Liver (tissue), 9 donors: ENCODE data around the gene TUB. TPM values are rescaled to one million over a fixed set of nuclear protein-coding genes. Genes with fewer than 3 reads are reported as not detected.

Experiments
- DNase-seq: peaks from one replicate; pipeline ENCODE4 v3.0.0-alpha.2; 2017; ENCODE audit warnings: low spot score
- H3K27ac ChIP-seq, 2 donors: one replicate each; pipeline ENCODE4 v1.7.0; 2013; ENCODE audit warnings: inconsistent platforms in 2 of 2, low read length in 2 of 2, control low read depth in 1 of 2, low read depth in 1 of 2, mild to moderate bottlenecking in 1 of 2
- H3K27me3 ChIP-seq, 4 donors: one replicate each; pipeline versions ENCODE4 v1.6.1 to v1.7.0; 2013; ENCODE audit warnings: low read length in 3 of 4, inconsistent platforms in 1 of 4, mild to moderate bottlenecking in 1 of 4, moderate library complexity in 1 of 4; ENCODE audit not compliant: control insufficient read depth in 4 of 4, insufficient read depth in 4 of 4
- H3K36me3 ChIP-seq, 4 donors: one replicate each; pipeline versions ENCODE4 v1.6.1 to v1.7.0; 2013; ENCODE audit warnings: low read length in 3 of 4, mild to moderate bottlenecking in 3 of 4, low read depth in 1 of 4, moderate library complexity in 1 of 4; ENCODE audit not compliant: control insufficient read depth in 4 of 4, insufficient read depth in 3 of 4
- H3K4me1 ChIP-seq, 4 donors: one replicate each; pipeline versions ENCODE4 v1.6.1 to v1.7.0; 2013; ENCODE audit warnings: low read length in 3 of 4, mild to moderate bottlenecking in 3 of 4, moderate library complexity in 1 of 4; ENCODE audit not compliant: control insufficient read depth in 4 of 4, insufficient read depth in 4 of 4
- H3K4me3 ChIP-seq, 3 donors: one replicate each; pipeline versions ENCODE4 v1.6.1 to v1.7.0; 2013; ENCODE audit warnings: low read length in 3 of 3, control low read depth in 1 of 3, low read depth in 1 of 3, mild to moderate bottlenecking in 1 of 3
- H3K9ac ChIP-seq, 2 donors: one replicate each; pipeline ENCODE4 v1.7.0; 2013; ENCODE audit warnings: low read length in 2 of 2, mild to moderate bottlenecking in 2 of 2, moderate library complexity in 2 of 2, control low read depth in 1 of 2, low read depth in 1 of 2
- H3K9me3 ChIP-seq, 4 donors: one replicate each; pipeline versions ENCODE4 v1.6.1 to v1.7.0; 2013; ENCODE audit warnings: low read length in 3 of 4; ENCODE audit not compliant: control insufficient read depth in 4 of 4
- EGR1 ChIP-seq, 2 donors: IDR thresholded peaks; 2 replicates each; pipeline ENCODE4 v1.6.1; 2016 to 2018; ENCODE audit warnings: antibody characterized with exemption in 2 of 2, low read depth in 2 of 2
- FOXA1 ChIP-seq: IDR thresholded peaks from 2 replicates; pipeline ENCODE4 v1.6.1; 2016; ENCODE audit warnings: antibody characterized with exemption
- FOXA2 ChIP-seq: IDR thresholded peaks from 2 replicates; pipeline ENCODE4 v1.6.1; 2016; ENCODE audit warnings: antibody characterized with exemption
- GABPA ChIP-seq, 2 donors: IDR thresholded peaks in 1 of 2; conservative IDR thresholded peaks in 1 of 2; 2 replicates each; pipeline ENCODE4 v1.6.1; 2016; ENCODE audit warnings: antibody characterized with exemption in 2 of 2, mild to moderate bottlenecking in 1 of 2, moderate library complexity in 1 of 2
- HNF4A ChIP-seq, 2 donors: conservative IDR thresholded peaks; 2 replicates each; pipeline ENCODE4 v1.6.1; 2016; ENCODE audit warnings: antibody characterized with exemption in 2 of 2, mild to moderate bottlenecking in 2 of 2
- HNF4G ChIP-seq: IDR thresholded peaks from 2 replicates; pipeline ENCODE4 v1.6.1; 2016; ENCODE audit warnings: antibody characterized with exemption
- JUND ChIP-seq, 2 donors: IDR thresholded peaks; 2 replicates each; pipeline ENCODE4 v1.6.1; 2016; ENCODE audit warnings: antibody characterized with exemption in 2 of 2
- NR2F2 ChIP-seq: IDR thresholded peaks from 2 replicates; pipeline ENCODE4 v1.6.1; 2016; ENCODE audit warnings: antibody characterized with exemption
- RAD21 ChIP-seq, 2 donors: IDR thresholded peaks; 2 replicates each; pipeline ENCODE4 v1.6.1; 2016; ENCODE audit warnings: antibody characterized with exemption in 2 of 2, mild to moderate bottlenecking in 2 of 2
- RXRA ChIP-seq, 2 donors: IDR thresholded peaks; 2 replicates each; pipeline ENCODE4 v1.6.1; 2017 to 2018; ENCODE audit warnings: antibody characterized with exemption in 2 of 2, mild to moderate bottlenecking in 1 of 2
- SP1 ChIP-seq: IDR thresholded peaks from 2 replicates; pipeline ENCODE4 v1.6.1; 2018; ENCODE audit warnings: antibody characterized with exemption, mild to moderate bottlenecking
- TAF1 ChIP-seq: conservative IDR thresholded peaks from 2 replicates; pipeline ENCODE4 v1.6.1; 2016; ENCODE audit warnings: antibody characterized with exemption, mild to moderate bottlenecking
- YY1 ChIP-seq: IDR thresholded peaks from 2 replicates; pipeline ENCODE4 v1.6.1; 2016; ENCODE audit warnings: antibody characterized with exemption, mild to moderate bottlenecking
- WGBS: extraction: QIAGEN DNeasy Blood & Tissue Kit; methylation state at CpG from one replicate; pipeline ENCODE4 v1.1.7; 2013; 5-methylcytosine and 5-hydroxymethylcytosine counted together
- polyA plus RNA-seq, 2 donors: library from polyadenylated mRNA; stranded (reverse) in 1 of 2; unstranded in 1 of 2; fragments of 200-250 nt in 1 of 2; fragments of >200 nt in 1 of 2; fragmentation: Nextera tagmentation in 1 of 2; extraction: Ambion mirVana in 1 of 2; gene quantifications; one replicate each; pipeline versions ENCODE4 v1.2.1 to v1.2.3, GENCODE V29; 2013 to 2015
- total RNA-seq, 2 donors: library from RNA; depleted of rRNA; stranded (reverse); fragments of >200 nt; gene quantifications; one replicate each; pipeline ENCODE4 v1.2.3, GENCODE V29; 2014
- TF ChIP-seq, protein P1 (sequence below): fragments of 150-350 bp; IDR thresholded peaks from 2 replicates; pipeline ENCODE4 v1.5.1; 2017; ENCODE audit warnings: improper control_type of control experiment, low read depth, low read length; ENCODE audit not compliant: missing input control
- TF ChIP-seq, protein P2 (sequence below): IDR thresholded peaks from 2 replicates; pipeline ENCODE4 v1.6.1; 2016; ENCODE audit warnings: antibody characterized with exemption
- TF ChIP-seq, protein P3 (sequence below): IDR thresholded peaks from 2 replicates; pipeline ENCODE4 v1.6.1; 2016; ENCODE audit warnings: antibody characterized with exemption, mild to moderate bottlenecking
- TF ChIP-seq, protein P4 (sequence below): IDR thresholded peaks from 2 replicates; pipeline ENCODE4 v1.6.1; 2016; ENCODE audit warnings: antibody characterized with exemption
- donor health status: healthy.
- donor health status: healthy.
- donor health status: healthy.
- donor health status: healthy.
- donor health status: healthy.

The TUB gene
- total and polyA plus RNA-seq, 4 donors = 0.15 to 1.3 (median 0.66) TPM

DNA sequence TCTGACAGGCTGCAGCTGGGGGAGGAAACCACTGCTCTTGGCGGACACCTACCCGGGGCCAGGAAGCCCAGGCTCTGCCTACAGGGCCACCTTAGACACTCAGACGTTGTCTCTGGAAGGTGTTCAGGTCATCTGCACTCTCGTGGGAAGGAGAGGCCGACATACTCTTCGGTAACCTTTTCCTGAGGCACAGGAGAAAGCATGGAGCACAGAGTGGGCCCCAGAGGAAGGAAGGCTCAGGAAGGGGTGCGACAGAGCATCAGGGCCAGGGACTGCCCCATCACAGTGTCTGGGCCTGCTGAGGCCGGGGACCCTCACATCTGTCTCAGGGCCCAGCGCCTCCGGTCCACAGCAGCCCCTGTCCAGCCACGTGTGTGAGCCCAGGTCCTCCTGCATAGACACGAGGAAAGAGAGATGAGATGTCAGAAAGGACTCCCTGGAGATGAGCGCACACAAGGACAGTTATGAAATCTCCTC, 18.2 kb upstream of the TUB start:
- WGBS = 87% methylated on average over 13 of the region's 13 CpGs
- no peak for DNase-seq
- no peak overlapping the region for H3K9ac ChIP-seq

DNA sequence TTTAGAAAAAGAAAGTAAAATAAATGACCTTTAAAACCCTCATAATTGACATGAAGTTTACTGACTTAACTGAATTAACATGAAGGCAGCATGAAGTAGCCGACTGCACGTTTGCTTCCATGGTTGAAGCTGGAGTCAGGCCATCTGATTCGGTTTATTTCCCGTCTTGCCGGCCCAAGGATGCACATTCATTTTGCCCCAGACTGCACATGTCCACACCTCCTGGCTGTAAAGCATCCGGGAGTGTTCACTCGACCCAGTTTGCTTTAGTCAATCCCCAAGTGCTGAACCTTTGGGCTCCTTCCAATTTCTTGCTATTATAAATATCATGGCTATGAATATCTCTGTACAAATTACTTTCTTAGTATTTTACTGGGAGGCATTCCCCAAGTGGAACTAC, 17.7 kb upstream of the TUB start:
- Histone ChIP-seq H3K4me1 (peaks cover 0 to 3% (median 1%) of the 10 kb centered on the region in 4 donors), H3K27ac (no peak overlapping the region)
- 64% methylated on average over 7 of the region's 7 CpGs for WGBS
- TF ChIP-seq SP1 = peak; percentile 16
- TF ChIP-seq JUND (IDR thresholded peaks at IDR 0.05) = no peak
- TF ChIP-seq GABPA (IDR thresholded peaks at IDR 0.05 in 1 of 2, conservative IDR thresholded peaks at IDR 0.05 in 1 of 2) = no peak
- TF ChIP-seq, protein P1, sequence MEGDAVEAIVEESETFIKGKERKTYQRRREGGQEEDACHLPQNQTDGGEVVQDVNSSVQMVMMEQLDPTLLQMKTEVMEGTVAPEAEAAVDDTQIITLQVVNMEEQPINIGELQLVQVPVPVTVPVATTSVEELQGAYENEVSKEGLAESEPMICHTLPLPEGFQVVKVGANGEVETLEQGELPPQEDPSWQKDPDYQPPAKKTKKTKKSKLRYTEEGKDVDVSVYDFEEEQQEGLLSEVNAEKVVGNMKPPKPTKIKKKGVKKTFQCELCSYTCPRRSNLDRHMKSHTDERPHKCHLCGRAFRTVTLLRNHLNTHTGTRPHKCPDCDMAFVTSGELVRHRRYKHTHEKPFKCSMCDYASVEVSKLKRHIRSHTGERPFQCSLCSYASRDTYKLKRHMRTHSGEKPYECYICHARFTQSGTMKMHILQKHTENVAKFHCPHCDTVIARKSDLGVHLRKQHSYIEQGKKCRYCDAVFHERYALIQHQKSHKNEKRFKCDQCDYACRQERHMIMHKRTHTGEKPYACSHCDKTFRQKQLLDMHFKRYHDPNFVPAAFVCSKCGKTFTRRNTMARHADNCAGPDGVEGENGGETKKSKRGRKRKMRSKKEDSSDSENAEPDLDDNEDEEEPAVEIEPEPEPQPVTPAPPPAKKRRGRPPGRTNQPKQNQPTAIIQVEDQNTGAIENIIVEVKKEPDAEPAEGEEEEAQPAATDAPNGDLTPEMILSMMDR = no peak
- no peak for TF ChIP-seq HNF4G
- TF ChIP-seq RXRA (IDR thresholded peaks at IDR 0.05) = peak in 1 of 2 donors; percentile 19
- TF ChIP-seq HNF4A (conservative IDR thresholded peaks at IDR 0.05) = no peak
- TF ChIP-seq RAD21 (IDR thresholded peaks at IDR 0.05) = no peak
- no peak for TF ChIP-seq FOXA1

More for the DNA sequence above, 18.2 kb upstream of the TUB start:
- Histone ChIP-seq H3K36me3 (no peaks in the 10 kb centered on the region), H3K9me3 (no peaks in the 10 kb centered on the region), H3K27ac (no peak overlapping the region), H3K4me1 (no peaks in the 10 kb centered on the region), H3K4me3 (no peak overlapping the region), H3K27me3 (no peaks in the 10 kb centered on the region)
- TF ChIP-seq HNF4A (conservative IDR thresholded peaks at IDR 0.05) = no peak
- TF ChIP-seq HNF4G = no peak
- TF ChIP-seq, protein P1 = no peak
- TF ChIP-seq, protein P2, sequence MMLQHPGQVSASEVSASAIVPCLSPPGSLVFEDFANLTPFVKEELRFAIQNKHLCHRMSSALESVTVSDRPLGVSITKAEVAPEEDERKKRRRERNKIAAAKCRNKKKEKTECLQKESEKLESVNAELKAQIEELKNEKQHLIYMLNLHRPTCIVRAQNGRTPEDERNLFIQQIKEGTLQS = no peak
- TF ChIP-seq FOXA2 = no peak
- no peak for TF ChIP-seq RAD21 (IDR thresholded peaks at IDR 0.05)
- no peak for TF ChIP-seq TAF1
- no peak for TF ChIP-seq RXRA (IDR thresholded peaks at IDR 0.05)
- TF ChIP-seq EGR1 (IDR thresholded peaks at IDR 0.05; ENCODE audit: low read depth in 2 of 2) = no peak
- TF ChIP-seq, protein P3, sequence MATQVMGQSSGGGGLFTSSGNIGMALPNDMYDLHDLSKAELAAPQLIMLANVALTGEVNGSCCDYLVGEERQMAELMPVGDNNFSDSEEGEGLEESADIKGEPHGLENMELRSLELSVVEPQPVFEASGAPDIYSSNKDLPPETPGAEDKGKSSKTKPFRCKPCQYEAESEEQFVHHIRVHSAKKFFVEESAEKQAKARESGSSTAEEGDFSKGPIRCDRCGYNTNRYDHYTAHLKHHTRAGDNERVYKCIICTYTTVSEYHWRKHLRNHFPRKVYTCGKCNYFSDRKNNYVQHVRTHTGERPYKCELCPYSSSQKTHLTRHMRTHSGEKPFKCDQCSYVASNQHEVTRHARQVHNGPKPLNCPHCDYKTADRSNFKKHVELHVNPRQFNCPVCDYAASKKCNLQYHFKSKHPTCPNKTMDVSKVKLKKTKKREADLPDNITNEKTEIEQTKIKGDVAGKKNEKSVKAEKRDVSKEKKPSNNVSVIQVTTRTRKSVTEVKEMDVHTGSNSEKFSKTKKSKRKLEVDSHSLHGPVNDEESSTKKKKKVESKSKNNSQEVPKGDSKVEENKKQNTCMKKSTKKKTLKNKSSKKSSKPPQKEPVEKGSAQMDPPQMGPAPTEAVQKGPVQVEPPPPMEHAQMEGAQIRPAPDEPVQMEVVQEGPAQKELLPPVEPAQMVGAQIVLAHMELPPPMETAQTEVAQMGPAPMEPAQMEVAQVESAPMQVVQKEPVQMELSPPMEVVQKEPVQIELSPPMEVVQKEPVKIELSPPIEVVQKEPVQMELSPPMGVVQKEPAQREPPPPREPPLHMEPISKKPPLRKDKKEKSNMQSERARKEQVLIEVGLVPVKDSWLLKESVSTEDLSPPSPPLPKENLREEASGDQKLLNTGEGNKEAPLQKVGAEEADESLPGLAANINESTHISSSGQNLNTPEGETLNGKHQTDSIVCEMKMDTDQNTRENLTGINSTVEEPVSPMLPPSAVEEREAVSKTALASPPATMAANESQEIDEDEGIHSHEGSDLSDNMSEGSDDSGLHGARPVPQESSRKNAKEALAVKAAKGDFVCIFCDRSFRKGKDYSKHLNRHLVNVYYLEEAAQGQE = no peak
- no peak for TF ChIP-seq FOXA1
- TF ChIP-seq GABPA (IDR thresholded peaks at IDR 0.05 in 1 of 2, conservative IDR thresholded peaks at IDR 0.05 in 1 of 2) = no peak
- no peak for TF ChIP-seq JUND (IDR thresholded peaks at IDR 0.05)
- TF ChIP-seq, protein P4, sequence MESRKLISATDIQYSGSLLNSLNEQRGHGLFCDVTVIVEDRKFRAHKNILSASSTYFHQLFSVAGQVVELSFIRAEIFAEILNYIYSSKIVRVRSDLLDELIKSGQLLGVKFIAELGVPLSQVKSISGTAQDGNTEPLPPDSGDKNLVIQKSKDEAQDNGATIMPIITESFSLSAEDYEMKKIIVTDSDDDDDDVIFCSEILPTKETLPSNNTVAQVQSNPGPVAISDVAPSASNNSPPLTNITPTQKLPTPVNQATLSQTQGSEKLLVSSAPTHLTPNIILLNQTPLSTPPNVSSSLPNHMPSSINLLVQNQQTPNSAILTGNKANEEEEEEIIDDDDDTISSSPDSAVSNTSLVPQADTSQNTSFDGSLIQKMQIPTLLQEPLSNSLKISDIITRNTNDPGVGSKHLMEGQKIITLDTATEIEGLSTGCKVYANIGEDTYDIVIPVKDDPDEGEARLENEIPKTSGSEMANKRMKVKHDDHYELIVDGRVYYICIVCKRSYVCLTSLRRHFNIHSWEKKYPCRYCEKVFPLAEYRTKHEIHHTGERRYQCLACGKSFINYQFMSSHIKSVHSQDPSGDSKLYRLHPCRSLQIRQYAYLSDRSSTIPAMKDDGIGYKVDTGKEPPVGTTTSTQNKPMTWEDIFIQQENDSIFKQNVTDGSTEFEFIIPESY = no peak
- no peak for TF ChIP-seq SP1
- no peak for TF ChIP-seq YY1
- TF ChIP-seq NR2F2 = no peak

More for the DNA sequence above, 17.7 kb upstream of the TUB start:
- H3K36me3 ChIP-seq = no peaks in the 10 kb centered on the region
- no peak overlapping the region for H3K9ac ChIP-seq
- DNase-seq = no peak
- H3K4me3 ChIP-seq = no peak overlapping the region
- no peaks in the 10 kb centered on the region for H3K27me3 ChIP-seq
- no peaks in the 10 kb centered on the region for H3K9me3 ChIP-seq
